ENCODE results near the gene ENSA. TPM values are rescaled to one million over a fixed set of nuclear protein-coding genes. Genes with fewer than 3 reads are reported as not detected.
A peak's percentile ranks its signal among the peaks of the same experiment; 100 is the strongest.
"Not testable (repeated sequence)": the region's sequence is repeated elsewhere in the genome, so short reads cannot be mapped to it uniquely, and the experiment has no call there.

Gene ENSA
- total RNA-seq, 1 donor from 2014 or later = 129 TPM

DNA sequence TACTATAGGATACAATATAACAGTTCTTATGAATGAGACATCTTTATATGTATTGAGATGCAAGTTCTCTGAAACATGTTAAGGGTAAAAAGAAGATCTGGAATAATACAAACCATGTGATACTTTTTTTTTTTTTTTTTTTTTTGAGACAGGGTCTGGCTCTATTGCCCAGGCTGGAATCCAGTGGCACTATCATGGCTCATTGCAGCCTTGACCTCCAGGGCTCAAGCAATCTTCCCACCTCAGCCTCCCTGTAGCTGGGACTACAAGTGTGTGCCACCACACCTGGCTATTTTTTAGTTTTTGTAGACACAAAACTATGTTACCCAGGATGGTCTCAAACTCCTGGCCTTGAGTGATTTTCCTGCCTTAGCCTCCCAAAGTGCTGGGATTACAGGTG is 27.9 kb downstream of the ENSA start:
- H3K4me1 ChIP-seq = peaks cover 17% of the 10 kb centered on the region
- intact Hi-C loops (cut with micrococcal nuclease) = no loop called here
- H3K9me3 ChIP-seq (replicated peaks) = no peaks in the 10 kb centered on the region
- TF ChIP-seq, protein P1, sequence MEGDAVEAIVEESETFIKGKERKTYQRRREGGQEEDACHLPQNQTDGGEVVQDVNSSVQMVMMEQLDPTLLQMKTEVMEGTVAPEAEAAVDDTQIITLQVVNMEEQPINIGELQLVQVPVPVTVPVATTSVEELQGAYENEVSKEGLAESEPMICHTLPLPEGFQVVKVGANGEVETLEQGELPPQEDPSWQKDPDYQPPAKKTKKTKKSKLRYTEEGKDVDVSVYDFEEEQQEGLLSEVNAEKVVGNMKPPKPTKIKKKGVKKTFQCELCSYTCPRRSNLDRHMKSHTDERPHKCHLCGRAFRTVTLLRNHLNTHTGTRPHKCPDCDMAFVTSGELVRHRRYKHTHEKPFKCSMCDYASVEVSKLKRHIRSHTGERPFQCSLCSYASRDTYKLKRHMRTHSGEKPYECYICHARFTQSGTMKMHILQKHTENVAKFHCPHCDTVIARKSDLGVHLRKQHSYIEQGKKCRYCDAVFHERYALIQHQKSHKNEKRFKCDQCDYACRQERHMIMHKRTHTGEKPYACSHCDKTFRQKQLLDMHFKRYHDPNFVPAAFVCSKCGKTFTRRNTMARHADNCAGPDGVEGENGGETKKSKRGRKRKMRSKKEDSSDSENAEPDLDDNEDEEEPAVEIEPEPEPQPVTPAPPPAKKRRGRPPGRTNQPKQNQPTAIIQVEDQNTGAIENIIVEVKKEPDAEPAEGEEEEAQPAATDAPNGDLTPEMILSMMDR (IDR thresholded peaks at IDR 0.05; ENCODE audit: borderline replicate concordance) = no peak
- H3K27me3 ChIP-seq (ENCODE audit: low read depth) = no peaks in the 10 kb centered on the region
- no peak for DNase-seq
- peaks cover 9% of the 10 kb centered on the region for H3K36me3 ChIP-seq
- no peak overlapping the region for H3K27ac ChIP-seq (replicated peaks)
- no peak overlapping the region for H3K4me3 ChIP-seq

DNA sequence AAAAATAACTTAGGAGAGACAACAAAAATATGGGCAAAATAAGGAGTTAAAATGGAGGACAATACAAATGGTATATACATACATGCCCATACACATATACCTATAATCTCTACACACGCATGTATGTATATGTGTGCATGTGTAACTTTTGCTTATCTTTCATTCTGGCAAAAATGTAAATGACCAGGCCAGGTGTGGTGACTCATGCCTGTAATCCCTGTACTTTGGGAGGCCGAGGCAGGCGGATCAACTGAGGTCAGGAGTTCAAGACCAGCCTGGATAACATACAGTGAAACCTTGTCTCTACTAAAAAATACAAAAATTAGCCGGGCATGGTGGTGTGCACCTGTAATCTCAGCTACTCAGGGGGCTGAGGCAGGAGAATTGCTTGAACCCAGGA is 31.1 kb downstream of the ENSA start:
- H3K27ac ChIP-seq (replicated peaks); H3K9me3 ChIP-seq (replicated peaks); H3K36me3 ChIP-seq; DNase-seq; H3K4me1 ChIP-seq; H3K4me3 ChIP-seq; intact Hi-C loops (cut with micrococcal nuclease); H3K27me3 ChIP-seq (ENCODE audit: low read depth): not testable (repeated sequence)

DNA sequence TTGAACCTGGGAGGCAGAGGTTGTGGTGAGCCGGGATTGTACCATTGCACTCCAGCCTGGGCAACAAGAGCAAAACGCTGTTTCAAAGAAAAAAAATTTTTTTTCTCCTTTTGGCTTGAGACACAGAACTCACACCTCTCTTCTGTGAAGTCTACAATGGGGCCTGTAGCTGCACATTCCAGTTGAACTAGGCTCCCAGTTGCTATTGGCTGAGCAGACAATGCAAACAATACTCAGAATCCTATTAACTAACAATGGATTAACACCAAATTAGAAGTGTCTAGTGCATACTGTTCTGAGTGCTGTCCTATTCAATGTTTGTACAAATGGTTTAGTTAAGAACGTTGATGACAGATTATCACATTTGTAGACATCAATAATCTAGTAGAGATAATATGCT is 32.4 kb downstream of the ENSA start:
- Histone ChIP-seq H3K9me3 (replicated peaks) (no peaks in the 10 kb centered on the region), H3K4me1 (no peaks in the 10 kb centered on the region), H3K27ac (replicated peaks) (no peak overlapping the region), H3K4me3 (no peak overlapping the region), H3K36me3 (peaks cover 9% of the 10 kb centered on the region), H3K27me3 (ENCODE audit: low read depth) (no peaks in the 10 kb centered on the region)
- TF ChIP-seq, protein P1 (IDR thresholded peaks at IDR 0.05; ENCODE audit: borderline replicate concordance) = no peak
- no peak for DNase-seq
- intact Hi-C loops (cut with micrococcal nuclease) = no loop called here

DNA sequence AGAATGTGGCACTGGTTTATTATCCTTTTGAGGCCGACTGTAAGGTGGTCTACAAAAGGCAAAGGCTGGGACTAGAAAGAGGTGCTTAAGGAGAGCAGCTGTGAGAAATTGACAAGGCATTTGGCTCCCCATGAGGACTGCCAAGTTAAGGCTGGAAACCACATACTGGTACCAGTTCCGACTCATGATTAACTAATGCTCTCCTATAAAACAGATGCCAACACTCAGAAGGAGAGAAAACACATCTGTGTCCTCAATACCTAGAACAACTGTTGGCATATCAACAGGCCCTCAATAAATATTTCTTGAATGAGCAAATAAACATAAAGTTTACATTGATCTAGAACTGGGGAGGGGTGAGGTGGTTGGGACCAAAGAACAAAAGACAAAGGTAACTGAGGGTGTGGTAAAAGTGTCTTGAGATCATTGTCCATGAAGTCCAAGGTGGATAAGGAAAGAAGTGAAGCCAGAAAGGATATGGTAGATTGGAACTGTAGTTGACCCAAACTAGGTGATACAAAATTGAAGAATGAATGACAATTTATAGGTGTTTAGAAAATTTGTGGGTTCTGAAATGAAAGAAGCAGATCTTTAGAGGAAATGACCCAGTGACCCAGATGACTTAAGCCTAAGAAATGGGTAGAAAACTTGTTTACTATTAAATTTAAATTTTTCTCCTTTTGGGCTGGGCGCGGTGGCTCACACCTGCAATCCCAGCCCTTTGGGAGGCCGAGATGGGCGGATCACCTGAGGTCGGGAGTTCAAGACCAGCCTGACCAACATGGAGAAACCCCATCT is 33.1 kb downstream of the ENSA start:
- intact Hi-C loops (cut with micrococcal nuclease) = no loop called here
- H3K27ac ChIP-seq (replicated peaks) = no peak overlapping the region
- H3K9me3 ChIP-seq (replicated peaks) = no peaks in the 10 kb centered on the region
- no peaks in the 10 kb centered on the region for H3K4me1 ChIP-seq
- no peak overlapping the region for H3K4me3 ChIP-seq
- no peak for DNase-seq
- H3K27me3 ChIP-seq (ENCODE audit: low read depth) = no peaks in the 10 kb centered on the region
- peaks cover 9% of the 10 kb centered on the region for H3K36me3 ChIP-seq
- TF ChIP-seq, protein P1 (IDR thresholded peaks at IDR 0.05; ENCODE audit: borderline replicate concordance) = no peak

DNA sequence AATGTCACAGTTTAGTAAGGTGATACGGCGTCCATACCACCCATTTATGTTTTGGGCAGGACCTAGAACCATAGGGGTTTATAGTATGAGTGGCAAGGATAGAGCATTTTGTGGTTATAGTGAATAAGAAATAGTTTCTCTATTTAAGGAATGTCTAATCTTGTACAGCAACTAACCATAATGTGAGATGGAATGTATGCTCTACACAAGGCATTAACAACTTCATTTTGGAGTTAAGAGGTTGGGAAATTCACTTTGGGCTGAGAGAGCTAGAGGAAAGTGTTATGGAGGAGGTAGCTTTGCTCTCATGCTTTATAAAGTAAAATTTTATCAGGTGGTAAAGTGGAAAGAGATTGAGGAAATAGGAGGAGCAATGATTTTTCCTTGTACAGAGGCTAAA is 47.0 kb downstream of the ENSA start:
- H3K27me3 ChIP-seq (ENCODE audit: low read depth) = no peaks in the 10 kb centered on the region
- no peaks in the 10 kb centered on the region for H3K9me3 ChIP-seq (replicated peaks)
- H3K27ac ChIP-seq (replicated peaks) = peak overlapping the region; percentile 18
- peaks cover 16% of the 10 kb centered on the region for H3K36me3 ChIP-seq
- TF ChIP-seq, protein P1 (IDR thresholded peaks at IDR 0.05; ENCODE audit: borderline replicate concordance) = no peak
- DNase-seq = no peak
- peaks cover 25% of the 10 kb centered on the region for H3K4me1 ChIP-seq
- intact Hi-C loops (cut with micrococcal nuclease) = no loop called here
- no peak overlapping the region for H3K4me3 ChIP-seq

DNA sequence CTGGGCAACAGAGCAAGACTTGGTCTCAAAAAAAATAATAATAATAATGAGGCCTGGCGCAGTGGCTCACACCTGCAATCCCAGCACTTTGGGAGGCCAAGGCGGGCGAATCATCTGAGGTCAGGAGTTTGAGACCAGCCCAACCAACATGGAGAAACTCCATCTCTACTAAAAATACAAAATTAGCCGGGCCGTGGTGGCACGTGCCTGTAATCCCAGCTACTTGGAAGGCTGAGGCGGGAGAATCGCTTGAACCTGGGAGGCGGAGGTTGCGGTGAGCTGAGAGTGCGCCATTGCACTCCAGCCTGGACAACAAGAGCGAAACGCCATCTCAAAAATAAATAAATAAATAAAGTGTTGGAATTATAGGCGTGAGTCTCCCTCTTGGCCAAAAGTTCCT is 47.5 kb downstream of the ENSA start:
- H3K27me3 ChIP-seq (ENCODE audit: low read depth); H3K9me3 ChIP-seq (replicated peaks); intact Hi-C loops (cut with micrococcal nuclease); DNase-seq; H3K4me3 ChIP-seq; H3K27ac ChIP-seq (replicated peaks): not testable (repeated sequence)
- H3K36me3 ChIP-seq = peaks cover 20% of the 10 kb centered on the region
- peaks cover 29% of the 10 kb centered on the region for H3K4me1 ChIP-seq

DNA sequence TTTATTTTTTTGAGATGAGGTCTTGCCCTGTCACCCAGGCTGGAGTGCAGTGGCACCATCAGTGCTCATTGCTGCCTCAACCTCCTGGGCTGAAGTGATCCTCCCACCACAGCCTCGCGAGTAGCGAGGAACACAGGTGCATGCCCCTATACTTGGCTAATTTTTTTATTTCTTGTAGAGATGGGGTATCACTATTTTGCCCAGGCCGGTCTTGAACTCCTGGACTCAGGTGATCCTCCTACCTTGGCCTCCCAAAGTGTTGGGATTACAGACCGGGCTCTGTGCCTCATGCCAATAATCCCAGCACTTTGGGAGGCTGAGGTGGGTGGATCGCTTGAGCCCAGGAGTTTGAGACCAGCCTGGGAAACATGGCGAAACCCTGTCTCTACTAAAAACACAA is 48.0 kb downstream of the ENSA start:
- peaks cover 34% of the 10 kb centered on the region for H3K4me1 ChIP-seq
- H3K9me3 ChIP-seq (replicated peaks); H3K27me3 ChIP-seq (ENCODE audit: low read depth); H3K4me3 ChIP-seq; intact Hi-C loops (cut with micrococcal nuclease); DNase-seq; H3K27ac ChIP-seq (replicated peaks): not testable (repeated sequence)
- peaks cover 25% of the 10 kb centered on the region for H3K36me3 ChIP-seq

DNA sequence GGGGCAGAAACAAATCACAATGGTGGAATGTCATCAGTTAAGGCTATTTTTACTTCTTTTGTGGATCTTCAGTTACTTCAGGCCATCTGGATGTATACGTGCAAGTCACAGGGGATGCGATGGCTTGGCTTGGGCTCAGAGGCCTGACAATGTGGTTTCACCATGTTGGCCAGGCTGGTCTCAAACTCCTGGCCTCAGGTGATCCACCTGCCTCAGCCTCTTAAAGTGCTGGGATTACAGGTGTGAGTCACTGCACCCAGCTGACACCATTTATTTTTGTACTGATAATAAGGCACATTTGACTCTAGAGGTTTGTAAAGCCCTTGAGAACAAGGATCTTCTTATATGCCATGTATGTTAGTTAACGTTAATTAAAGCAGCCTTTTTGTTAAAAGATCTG is 48.4 kb downstream of the ENSA start:
- H3K27ac ChIP-seq (replicated peaks); H3K9me3 ChIP-seq (replicated peaks); H3K4me3 ChIP-seq; DNase-seq; H3K27me3 ChIP-seq (ENCODE audit: low read depth); intact Hi-C loops (cut with micrococcal nuclease): not testable (repeated sequence)
- H3K36me3 ChIP-seq = peaks cover 30% of the 10 kb centered on the region
- peaks cover 39% of the 10 kb centered on the region for H3K4me1 ChIP-seq

Data from left ventricle myocardium inferior (tissue), 1 donor.